ENCODE measurements around the gene NR4A1.
"Not testable (repeated sequence)": the region's sequence is repeated elsewhere in the genome, so short reads cannot be mapped to it uniquely, and the experiment has no call there.

Gene NR4A1

GRCh38 chr12:52087961-52088820 lies 36.9 kb downstream of the NR4A1 start:
- intact Hi-C loops (cut with DNase I) = no loop called here
- DNase-seq = peak in 5 of 10 donors; percentile 57 to 90 (median 84)

GRCh38 chr12:52089491-52089890 lies 38.2 kb downstream of the NR4A1 start:
- intact Hi-C loops (cut with DNase I) = no loop called here
- no peak for DNase-seq

GRCh38 chr12:52090291-52090690 lies 39.0 kb downstream of the NR4A1 start:
- intact Hi-C loops (cut with DNase I) = no loop called here
- no peak for DNase-seq

- intact Hi-C loops (cut with DNase I) = no loop called here
- no peak for DNase-seq
Observed at GRCh38 chr12:52091061-52091460, 39.8 kb downstream of the NR4A1 start.

- no peak for DNase-seq
- intact Hi-C loops (cut with DNase I) = no loop called here
Observed at GRCh38 chr12:52091869-52092268, 40.6 kb downstream of the NR4A1 start.

GRCh38 chr12:52093346-52093745 lies 42.1 kb downstream of the NR4A1 start:
- no peak for DNase-seq
- intact Hi-C loops (cut with DNase I) = no loop called here

GRCh38 chr12:52096332-52097044 lies 45.2 kb downstream of the NR4A1 start:
- intact Hi-C loops (cut with DNase I) = no loop called here
- DNase-seq = no peak

- no peak for DNase-seq
- intact Hi-C loops (cut with DNase I) = no loop called here
Observed at GRCh38 chr12:52097045-52097666, 45.9 kb downstream of the NR4A1 start.

GRCh38 chr12:52104431-52105089 lies 53.3 kb downstream of the NR4A1 start:
- DNase-seq; intact Hi-C loops (cut with DNase I): not testable (repeated sequence)
